Colon (tissue), 2 donors: ENCODE data around the gene ATG9B.
"Not testable (repeated sequence)": the region's sequence is repeated elsewhere in the genome, so short reads cannot be mapped to it uniquely, and the experiment has no call there.

ENCODE experiments used
- FAIRE-seq: peaks from 2 replicates; lab custom pipeline; 2012; peaks lifted over from hg19 to GRCh38; lab: Jason Lieb, UNC
- donor health status: control.
- donor health status: control.

ATG9B gene

DNA sequence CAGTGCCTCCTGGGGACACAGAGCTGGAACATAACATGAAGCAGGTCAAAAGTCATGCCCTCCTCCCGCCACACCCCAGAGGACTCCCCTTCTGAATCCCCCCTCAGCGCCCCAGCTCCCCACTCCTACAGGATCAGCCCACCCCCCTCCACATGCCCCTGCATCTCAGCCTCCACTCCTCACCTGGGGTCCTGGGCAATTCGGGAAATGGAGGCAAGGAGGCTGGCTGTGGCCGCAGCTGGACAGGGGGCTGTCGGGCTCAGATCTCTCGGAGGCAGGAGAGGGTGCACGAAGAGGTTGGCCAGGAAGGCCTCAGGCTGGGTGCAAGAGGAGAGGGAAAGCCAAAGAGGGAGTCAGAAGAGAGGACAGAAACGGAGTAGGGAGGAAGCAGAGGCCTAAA is 7.8 kb downstream of the ATG9B start:
- no peak for FAIRE-seq

DNA sequence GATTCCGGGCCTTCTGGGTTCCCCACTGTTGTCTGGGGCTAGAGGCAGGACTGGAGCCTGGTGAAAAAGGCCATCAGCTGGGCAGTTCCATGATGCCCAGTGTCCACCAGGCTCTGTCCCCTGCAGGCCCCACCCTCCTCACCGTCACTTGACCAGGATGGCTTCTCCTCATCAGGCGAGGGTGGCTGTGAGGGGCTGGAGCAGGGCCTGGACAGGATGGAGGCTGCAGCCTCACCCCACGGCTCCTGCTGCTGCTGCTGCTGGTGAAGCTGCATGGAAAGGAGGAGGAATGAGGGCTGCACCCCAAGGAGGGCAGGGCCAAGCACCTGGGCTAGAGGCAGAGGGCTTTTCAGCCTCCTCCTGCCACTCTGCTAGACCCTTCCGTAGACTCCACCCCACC is 8.3 kb downstream of the ATG9B start:
- FAIRE-seq = no peak

DNA sequence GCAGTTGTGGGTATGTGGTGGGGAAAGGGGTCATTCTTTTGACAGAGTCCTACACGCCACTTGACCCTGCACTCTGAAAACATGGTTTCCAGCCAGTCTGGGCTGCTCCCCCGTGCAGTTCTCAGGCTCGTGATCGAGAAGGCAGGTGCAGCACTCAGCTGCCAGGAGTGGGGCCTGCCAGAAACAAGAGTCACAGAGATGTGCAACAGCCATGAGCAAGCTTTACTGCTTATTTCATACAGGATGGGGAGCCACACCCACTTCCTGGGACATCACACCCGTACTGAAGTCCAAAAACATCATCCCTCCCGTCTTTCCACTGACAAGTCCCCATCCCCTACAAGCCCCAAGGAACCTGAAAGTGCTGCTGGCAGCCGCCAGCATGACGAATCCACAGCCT is 9.3 kb downstream of the ATG9B start:
- no peak for FAIRE-seq

DNA sequence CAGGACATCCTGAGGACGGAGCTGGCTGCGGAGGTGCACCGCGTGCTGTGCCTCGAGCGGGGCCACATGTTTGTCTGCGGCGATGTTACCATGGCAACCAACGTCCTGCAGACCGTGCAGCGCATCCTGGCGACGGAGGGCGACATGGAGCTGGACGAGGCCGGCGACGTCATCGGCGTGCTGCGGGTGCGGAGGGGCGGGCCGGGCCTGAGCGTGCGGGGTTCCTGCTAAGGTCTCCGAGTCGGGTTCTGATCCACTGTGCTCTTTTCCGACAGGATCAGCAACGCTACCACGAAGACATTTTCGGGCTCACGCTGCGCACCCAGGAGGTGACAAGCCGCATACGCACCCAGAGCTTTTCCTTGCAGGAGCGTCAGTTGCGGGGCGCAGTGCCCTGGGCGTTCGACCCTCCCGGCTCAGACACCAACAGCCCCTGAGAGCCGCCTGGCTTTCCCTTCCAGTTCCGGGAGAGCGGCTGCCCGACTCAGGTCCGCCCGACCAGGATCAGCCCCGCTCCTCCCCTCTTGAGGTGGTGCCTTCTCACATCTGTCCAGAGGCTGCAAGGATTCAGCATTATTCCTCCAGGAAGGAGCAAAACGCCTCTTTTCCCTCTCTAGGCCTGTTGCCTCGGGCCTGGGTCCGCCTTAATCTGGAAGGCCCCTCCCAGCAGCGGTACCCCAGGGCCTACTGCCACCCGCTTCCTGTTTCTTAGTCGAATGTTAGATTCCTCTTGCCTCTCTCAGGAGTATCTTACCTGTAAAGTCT is 10.4 kb downstream of the ATG9B start:
- no peak for FAIRE-seq

DNA sequence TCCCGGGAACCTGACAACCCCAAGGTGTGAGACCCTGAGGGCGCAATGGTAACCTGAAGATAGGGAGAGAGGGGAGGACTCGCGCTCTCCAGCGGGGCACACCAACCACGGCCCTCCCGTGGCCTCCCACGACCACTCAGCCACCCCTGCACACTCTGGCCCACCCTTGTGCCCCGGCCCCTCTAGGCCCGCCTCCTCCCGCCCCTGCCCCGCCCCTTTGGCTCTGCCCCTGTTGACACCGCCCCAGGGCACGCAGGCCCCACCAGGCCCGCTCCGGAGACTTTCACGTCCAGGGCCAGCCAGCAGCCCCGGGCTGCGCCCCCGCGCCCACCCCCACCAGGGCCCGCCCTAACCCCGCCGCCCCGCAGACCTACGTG is 10.9 kb downstream of the ATG9B start:
- no peak for FAIRE-seq

DNA sequence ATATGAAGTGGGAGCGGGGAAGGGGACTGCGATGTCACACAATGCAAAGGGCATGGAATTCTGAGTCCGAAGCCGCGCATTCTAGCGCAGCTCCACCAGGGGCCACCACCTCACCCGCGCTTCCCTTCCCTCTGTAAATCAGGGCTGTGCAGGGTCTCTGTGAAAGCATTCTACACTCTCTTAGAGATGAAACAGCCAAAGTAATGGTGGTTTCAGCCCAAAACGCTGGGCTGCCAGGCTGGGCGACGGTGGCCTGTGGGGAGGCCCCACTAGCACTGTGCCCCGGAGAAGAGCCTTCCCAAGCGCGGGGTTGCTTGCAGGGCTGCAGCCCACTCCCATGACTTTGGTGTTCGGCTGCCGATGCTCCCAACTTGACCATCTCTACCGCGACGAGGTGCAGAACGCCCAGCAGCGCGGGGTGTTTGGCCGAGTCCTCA is 11.4 kb downstream of the ATG9B start:
- FAIRE-seq = no peak

DNA sequence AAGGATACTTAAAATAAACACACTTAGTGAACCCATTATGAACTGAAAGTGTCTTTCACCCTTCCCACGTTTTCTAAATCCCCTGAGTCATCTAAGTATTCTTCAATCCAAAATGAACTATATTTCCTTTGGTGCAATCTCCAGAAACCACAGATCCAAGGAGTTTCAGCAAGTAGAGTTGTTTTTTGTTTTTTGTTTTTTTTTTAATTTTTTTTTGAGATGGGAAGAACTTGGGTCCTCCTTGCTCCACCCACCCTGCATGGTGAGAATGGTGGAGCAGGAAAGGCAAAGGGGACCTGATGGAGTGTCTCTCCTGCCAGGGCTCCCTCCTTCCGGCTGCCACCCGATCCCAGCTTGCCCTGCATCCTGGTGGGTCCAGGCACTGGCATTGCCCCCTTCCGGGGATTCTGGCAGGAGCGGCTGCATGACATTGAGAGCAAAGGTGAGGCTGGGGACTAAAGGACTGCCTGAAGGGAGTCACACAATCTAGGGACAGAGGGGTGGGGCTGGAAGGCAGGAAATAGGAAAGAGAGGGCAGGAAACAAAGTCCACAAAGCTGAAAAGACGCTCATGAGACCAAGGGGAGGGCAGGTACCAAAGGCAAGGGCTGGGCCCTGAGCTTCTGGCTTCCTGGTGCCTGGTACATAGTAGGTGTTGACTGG is 12.1 kb downstream of the ATG9B start:
- FAIRE-seq = no peak

DNA sequence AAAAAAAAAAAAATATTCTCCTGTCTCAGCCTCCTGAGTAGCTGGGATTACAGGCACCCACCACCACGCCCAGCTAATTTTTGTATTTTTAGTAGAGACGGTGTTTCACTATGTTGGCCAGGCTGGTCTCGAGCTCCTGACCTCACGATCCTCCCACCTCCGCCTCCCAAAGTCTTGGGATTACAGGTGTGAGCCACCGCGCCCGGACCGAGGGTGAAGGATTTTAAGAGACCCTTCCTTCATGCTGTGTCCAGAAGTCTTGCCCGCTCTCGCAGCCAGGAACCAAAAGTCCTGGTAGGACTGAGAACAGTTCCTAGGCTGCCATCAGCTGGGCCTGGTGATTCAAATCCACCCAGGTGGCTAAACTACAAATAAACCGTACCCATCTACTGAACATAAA is 12.7 kb downstream of the ATG9B start:
- not testable (repeated sequence) for FAIRE-seq

DNA sequence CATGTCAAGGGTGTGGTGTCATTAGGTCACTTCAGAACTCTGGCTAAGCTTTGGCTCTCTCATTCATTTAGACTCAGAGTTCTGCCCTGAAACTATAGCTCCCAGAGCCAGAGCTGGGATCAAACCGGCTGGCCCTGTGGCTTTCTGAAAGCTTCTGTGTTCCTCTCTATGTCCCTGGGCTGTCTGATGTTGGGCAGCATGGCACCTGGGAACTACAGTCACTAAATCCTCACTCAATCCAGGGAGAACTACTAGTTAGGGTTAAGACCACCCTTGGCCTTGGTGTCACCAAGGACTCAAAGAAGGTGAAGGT is 13.2 kb downstream of the ATG9B start:
- FAIRE-seq = no peak

DNA sequence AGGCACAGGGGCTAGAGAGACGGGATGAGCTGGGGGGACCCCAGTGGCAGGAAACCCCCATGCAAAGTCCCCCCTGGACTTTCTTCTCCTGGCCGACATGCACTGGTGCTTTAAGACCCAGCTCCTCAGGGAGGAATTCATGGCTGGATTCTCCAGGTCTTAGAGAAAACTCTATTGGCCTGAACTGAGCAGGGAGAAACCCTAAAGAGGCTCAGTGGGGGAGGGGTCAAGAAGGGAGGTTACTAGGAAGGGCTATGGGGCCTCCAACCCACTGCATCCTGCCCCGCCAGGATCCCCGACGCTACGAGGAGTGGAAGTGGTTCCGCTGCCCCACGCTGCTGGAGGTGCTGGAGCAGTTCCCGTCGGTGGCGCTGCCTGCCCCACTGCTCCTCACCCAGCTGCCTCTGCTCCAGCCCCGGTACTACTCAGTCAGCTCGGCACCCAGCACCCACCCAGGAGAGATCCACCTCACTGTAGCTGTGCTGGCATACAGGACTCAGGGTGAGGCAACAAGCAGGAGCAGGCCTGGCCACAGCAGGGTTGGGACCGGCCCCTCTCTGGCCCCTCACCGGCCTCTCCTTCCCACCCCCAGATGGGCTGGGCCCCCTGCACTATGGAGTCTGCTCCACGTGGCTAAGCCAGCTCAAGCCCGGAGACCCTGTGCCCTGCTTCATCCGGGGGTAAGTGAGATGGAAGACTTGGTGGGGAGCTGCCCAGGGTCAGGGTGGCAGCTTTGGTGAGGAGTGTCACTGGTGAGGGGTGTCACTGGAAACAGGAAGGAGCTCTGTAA is 13.8 kb downstream of the ATG9B start:
- no peak for FAIRE-seq

DNA sequence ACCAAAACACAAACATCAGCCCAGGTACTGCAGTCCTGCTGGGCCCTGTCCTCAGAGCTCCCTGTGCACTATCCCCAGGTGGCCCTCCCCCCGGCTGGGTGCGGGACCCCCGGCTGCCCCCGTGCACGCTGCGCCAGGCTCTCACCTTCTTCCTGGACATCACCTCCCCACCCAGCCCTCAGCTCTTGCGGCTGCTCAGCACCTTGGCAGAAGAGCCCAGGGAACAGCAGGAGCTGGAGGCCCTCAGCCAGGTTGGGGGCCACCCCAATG is 14.3 kb downstream of the ATG9B start:
- no peak for FAIRE-seq

DNA sequence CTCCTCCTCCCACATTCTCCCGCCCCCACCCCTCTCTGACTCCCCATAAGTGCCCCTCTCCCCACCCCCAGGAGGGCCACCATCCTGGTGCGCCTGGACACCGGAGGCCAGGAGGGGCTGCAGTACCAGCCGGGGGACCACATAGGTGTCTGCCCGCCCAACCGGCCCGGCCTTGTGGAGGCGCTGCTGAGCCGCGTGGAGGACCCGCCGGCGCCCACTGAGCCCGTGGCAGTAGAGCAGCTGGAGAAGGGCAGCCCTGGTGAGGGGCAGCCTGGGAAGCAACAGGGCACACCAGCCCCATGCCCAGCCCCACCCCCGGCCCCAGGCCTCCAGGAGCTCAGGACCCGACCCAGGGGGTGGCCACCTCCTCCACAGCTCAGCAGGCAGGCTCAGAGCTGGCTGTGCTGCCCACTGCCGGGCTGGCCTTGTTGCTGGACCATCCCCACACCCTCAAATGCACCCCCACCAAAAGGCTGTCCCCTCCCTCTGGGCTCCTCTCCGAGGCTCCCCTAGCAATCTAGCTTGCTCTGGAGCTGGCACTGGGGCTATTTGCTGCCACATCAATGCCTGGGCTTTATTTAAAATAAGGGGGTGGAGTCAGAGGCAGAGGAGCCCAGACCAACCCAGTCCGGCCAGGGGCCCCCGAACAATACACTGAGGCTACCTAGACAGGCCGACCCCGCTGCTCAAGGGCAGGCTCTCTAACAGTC is 14.8 kb downstream of the ATG9B start:
- FAIRE-seq = no peak

DNA sequence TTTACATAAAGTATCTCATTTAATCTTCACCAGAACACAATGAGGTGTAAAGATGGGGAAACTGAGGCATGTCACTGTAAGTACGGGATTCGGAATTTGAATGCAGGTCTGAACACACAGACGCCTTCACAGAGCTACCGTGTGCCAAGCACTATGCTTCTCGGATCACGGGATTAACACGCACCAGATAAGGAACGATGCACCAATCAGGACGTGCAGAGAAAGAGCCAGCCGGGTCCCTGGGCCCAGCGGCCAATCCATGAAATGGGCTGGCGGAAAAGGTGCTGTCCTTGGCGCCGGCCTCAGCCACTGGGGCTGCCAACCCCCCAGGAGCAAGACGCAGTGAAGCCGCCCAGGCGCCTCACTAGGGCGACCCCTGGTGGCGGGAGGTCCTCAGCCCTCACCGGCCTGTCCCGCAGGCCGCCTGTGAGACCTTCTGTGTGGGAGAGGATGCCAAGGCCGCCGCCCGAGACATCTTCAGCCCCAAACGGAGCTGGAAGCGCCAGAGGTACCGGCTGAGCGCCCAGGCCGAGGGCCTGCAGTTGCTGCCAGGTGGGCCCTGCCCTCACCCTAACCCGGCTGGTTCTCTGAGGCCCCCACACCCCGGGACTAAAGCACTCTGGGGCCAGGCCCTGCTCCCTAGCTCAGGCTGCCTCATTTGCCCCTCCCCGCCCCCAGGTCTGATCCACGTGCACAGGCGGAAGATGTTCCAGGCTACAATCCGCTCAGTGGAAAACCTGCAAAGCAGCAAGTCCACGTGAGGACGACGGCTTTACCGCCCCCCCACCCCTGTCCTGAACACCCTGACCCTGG is 15.6 kb downstream of the ATG9B start:
- FAIRE-seq = no peak

DNA sequence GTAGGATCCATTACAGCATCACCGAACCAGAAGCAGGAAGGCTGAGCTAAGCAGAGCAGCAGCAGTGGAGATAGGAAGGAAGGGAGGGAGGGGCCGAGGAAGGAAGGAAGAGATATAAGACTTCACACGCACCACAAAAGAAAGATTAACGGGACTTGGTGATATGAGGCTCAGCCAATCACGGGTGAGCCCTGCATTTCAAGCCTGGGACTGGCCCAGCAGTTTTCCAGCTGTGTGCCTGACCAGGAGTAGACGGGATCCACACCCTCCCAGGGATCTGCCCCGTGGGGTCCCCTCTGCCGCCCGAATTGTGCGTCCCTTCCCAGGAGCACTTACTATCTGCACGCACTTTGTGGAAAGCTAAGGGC is 16.2 kb downstream of the ATG9B start:
- FAIRE-seq = no peak

DNA sequence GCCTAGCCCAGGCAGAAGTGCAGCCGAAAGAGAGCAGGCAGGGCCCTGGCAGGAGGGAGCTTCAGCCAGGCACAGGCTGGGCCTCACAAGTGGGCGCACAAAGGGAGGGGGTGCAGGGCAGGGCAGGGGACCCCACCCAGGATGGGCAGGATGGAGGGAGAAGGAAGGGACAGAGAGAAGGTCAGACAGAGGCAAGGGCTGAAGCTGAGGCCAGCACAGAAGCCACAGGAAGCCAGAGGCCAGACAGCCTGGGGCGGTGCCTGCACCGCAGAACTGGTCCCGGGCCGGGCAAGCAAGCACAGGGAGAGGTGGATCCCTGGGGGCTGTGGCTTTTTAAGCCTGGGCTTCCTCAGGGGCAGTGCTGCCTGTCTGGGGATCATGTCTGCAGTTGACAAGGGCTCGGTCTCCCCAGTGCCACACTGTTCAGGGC is 16.8 kb downstream of the ATG9B start:
- FAIRE-seq = no peak

DNA sequence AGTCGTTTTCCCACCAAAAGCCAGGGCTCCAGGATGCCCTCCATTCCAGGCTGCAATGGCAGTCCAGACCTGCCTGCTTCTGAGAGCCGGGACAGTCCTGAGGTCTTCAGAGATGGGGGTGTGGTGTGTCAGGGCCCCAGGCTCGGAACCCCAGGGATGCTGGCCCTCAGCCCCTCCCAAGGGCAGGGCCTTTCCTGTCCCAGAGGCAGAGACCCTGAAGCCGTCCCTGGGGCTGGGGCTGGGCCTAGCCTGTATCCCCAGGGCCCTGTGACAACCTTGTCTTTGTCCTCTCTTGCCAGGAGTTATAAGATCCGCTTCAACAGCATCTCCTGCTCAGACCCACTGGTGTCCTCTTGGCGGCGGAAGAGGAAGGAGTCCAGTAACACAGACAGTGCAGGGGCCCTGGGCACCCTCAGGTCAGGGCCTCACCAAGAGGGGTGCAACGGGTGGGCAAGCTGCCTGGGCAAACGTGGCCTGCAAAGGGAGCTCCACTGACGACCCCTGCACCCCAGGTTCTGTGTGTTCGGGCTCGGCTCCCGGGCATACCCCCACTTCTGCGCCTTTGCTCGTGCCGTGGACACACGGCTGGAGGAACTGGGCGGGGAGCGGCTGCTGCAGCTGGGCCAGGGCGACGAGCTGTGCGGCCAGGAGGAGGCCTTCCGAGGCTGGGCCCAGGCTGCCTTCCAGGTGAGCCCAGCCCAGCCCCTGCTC is 17.5 kb downstream of the ATG9B start:
- FAIRE-seq = no peak

DNA sequence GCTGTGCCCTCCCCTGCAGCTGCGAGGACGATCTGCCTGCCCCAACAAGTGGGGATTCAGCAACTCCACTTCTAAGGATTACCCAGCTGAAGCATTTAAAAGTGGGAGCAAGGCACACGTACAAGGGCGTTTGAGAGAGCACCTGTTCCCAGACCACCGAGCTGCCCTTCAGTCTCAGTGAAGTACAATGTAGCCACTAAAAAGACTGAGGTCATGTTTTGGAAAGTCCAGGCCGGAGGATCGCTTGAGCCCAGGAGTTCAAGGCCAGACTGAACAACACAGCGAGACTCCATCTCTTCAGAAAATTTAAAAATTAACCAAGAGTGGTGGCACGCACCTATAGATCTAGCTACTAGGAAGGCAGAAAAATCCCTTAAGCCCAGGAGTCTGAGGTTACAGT is 18.7 kb downstream of the ATG9B start:
- no peak for FAIRE-seq

DNA sequence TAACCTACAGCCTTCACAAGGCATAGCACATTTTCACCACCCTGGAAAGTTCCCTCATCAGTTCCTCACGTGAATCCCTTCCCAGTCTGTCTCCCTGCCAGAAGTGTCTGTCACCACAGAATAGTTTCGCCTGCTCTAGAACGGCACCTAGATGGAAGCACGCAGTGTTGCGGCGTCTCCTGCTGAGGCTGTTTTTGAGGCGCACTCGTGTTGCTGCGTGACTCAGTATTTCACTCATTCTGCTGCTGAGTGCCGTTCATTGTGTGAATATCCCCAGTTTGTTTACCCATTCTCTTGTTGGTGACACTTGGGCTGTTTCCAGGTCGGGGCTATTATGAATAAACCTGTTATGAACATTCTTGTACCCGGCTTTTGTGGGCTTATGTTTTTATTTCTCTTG is 20.7 kb downstream of the ATG9B start:
- FAIRE-seq = no peak

DNA sequence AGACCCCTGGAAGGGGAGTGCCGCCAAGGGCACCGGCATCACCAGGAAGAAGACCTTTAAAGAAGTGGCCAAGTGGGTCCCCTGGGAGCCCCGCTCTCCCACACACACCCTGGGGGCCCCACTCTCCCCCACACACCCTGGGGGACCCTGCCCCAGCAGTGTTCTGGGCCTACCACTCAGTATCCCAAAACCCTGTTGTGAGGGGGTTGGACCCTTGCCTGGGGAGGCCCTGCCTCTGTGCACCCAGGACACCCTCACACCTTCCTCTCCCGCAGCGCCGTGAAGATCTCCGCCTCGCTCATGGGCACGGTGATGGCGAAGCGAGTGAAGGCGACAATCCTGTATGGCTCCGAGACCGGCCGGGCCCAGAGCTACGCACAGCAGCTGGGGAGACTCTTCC is 22.7 kb downstream of the ATG9B start:
- no peak for FAIRE-seq

DNA sequence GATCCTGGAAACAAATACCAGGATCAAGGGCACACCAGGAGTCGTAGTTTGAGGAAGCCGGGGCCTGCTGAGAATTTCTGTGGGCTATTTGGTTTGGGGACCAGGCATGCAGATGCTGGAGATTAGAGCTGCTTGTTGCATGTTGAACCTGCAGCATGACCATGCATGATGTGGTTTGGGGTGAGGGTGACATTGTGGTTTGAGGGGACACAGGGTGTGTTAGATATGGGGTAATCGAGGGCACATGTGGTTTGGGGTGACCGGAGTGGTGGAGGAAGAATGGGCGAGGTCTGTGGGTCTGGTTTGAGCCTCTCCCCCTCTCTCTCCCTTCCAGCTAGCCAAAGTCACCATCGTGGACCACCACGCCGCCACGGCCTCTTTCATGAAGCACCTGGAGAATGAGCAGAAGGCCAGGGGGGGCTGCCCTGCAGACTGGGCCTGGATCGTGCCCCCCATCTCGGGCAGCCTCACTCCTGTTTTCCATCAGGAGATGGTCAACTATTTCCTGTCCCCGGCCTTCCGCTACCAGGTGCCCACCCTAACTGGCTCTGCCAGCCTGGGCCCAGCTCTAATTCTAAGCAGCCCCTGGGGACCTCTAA is 23.3 kb downstream of the ATG9B start:
- no peak for FAIRE-seq
